Esophagus squamous epithelium (tissue), 4 donors: Measurements from ENCODE around the gene FES.

Experiments
- CTCF ChIP-seq, 6 experiments: fragments of 450-650 bp in 4 of 6; fragments of 200-600 bp in 2 of 6; sonication (generic) in 2 of 6; IDR thresholded peaks; one replicate each; pipeline ENCODE4 v1.5.1; 2016 to 2019; ENCODE audit warnings: antibody characterized with exemption in 6 of 6, mild to moderate bottlenecking in 4 of 6, moderate library complexity in 4 of 6
- POLR2A ChIP-seq, 4 donors: fragments of 450-650 bp; IDR thresholded peaks; one replicate each; pipeline ENCODE4 v1.6.1; 2017; ENCODE audit warnings: antibody characterized with exemption in 4 of 4, mild to moderate bottlenecking in 4 of 4, moderate library complexity in 3 of 4

- peak in 5 of 6 experiments; percentile 92 to 99 (median 97) for TF ChIP-seq CTCF (IDR thresholded peaks at IDR 0.05)
- no peak for TF ChIP-seq POLR2A (IDR thresholded peaks at IDR 0.05)
Measured at GRCh38 chr15:90885432-90886290, 1.4 kb downstream of the FES start.
